GM23338 (cell line): Measurements from ENCODE around the gene ARPP21. TPM values are rescaled to one million over a fixed set of nuclear protein-coding genes. Genes with fewer than 3 reads are reported as not detected.

ENCODE experiments used
- ATAC-seq: fragments of 200-7000 bp; cut with Tn5 transposase; 3 replicates; pipeline ENCODE4 v1.9.1; 2020
- DNase-seq: peaks from one replicate; pipeline ENCODE4 v3.0.0-alpha.2; 2015; ENCODE audit warnings: low spot score
- H2AFZ ChIP-seq: fragments of 200-600 bp; sonication (generic); 2 replicates; pipeline ENCODE4 v1.8.0; 2016; ENCODE audit warnings: antibody characterized with exemption, mild to moderate bottlenecking, moderate library complexity
- H3F3A ChIP-seq: fragments of 200-600 bp; sonication (generic); replicated peaks from 2 replicates; pipeline ENCODE4 v1.8.0; 2017; ENCODE audit warnings: antibody characterized with exemption, mixed run types, low read depth
- H3K27ac ChIP-seq: fragments of 200-600 bp; sonication (generic); 2 replicates; pipeline ENCODE4 v1.6.1; 2016; ENCODE audit warnings: low read depth
- H3K27me3 ChIP-seq: fragments of 200-600 bp; sonication (generic); 2 replicates; pipeline ENCODE4 v1.8.0; 2016; ENCODE audit warnings: mild to moderate bottlenecking, mixed run types, moderate library complexity; ENCODE audit not compliant: insufficient read depth
- H3K36me3 ChIP-seq: fragments of 200-600 bp; sonication (generic); 2 replicates; pipeline ENCODE4 v1.8.0; 2016; ENCODE audit warnings: mild to moderate bottlenecking; ENCODE audit not compliant: insufficient read depth
- H3K4me1 ChIP-seq: fragments of 200-600 bp; sonication (generic); 2 replicates; pipeline ENCODE4 v1.8.0; 2016; ENCODE audit warnings: mild to moderate bottlenecking, moderate library complexity; ENCODE audit not compliant: insufficient read depth
- H3K4me2 ChIP-seq: fragments of 200-600 bp; sonication (generic); 2 replicates; pipeline ENCODE4 v1.7.1; 2017; ENCODE audit warnings: mixed run types
- H3K4me3 ChIP-seq: fragments of 200-600 bp; sonication (generic); 2 replicates; pipeline ENCODE4 v1.6.1; 2016; ENCODE audit warnings: mixed run types
- H3K79me2 ChIP-seq: fragments of 200-600 bp; sonication (generic); replicated peaks from 2 replicates; pipeline ENCODE4 v1.8.0; 2017; ENCODE audit warnings: mild to moderate bottlenecking; ENCODE audit not compliant: insufficient read depth
- H3K9me2 ChIP-seq: fragments of 200-600 bp; sonication (generic); 2 replicates; pipeline ENCODE4 v1.8.0; 2017; ENCODE audit not compliant: insufficient read depth
- H4K20me1 ChIP-seq: fragments of 200-600 bp; sonication (generic); replicated peaks from 2 replicates; pipeline ENCODE4 v1.8.0; 2017; ENCODE audit warnings: mild to moderate bottlenecking; ENCODE audit not compliant: insufficient read depth
- H3K27ac Mint-ChIP-seq: 2 replicates; pipeline ENCODE4 v1.8.0; 2020; ENCODE audit warnings: inconsistent platforms, mild to moderate bottlenecking, moderate library complexity, mixed read lengths
- H3K27me3 Mint-ChIP-seq: 3 replicates; pipeline ENCODE4 v1.8.0; 2022; ENCODE audit warnings: low read depth, mild to moderate bottlenecking, moderate library complexity, mixed read lengths, inconsistent platforms; ENCODE audit not compliant: insufficient read depth, poor library complexity
- H3K36me3 Mint-ChIP-seq: 3 replicates; pipeline ENCODE4 v1.8.0; 2021; ENCODE audit warnings: low read depth, mild to moderate bottlenecking, inconsistent platforms, moderate library complexity, mixed read lengths
- H3K4me1 Mint-ChIP-seq: 3 replicates; pipeline ENCODE4 v1.8.0; 2020; ENCODE audit warnings: mild to moderate bottlenecking, inconsistent platforms, mixed read lengths
- H3K4me3 Mint-ChIP-seq: 3 replicates; pipeline ENCODE4 v1.8.0; 2021; ENCODE audit warnings: moderate library complexity, mild to moderate bottlenecking, inconsistent platforms, mixed read lengths
- H3K9me3 Mint-ChIP-seq: 3 replicates; pipeline ENCODE4 v1.8.0; 2020; ENCODE audit warnings: moderate library complexity, mild to moderate bottlenecking, inconsistent platforms, mixed read lengths
- CREB1 ChIP-seq: fragments of 250-450 bp; sonication (Bioruptor Pico); IDR thresholded peaks from 2 replicates; pipeline ENCODE4 v1.5.0; 2020; ENCODE audit warnings: low read depth, mild to moderate bottlenecking, moderate library complexity
- ETS1 ChIP-seq: IDR thresholded peaks from 2 replicates; pipeline ENCODE4 v1.6.1; 2016; ENCODE audit warnings: antibody characterized with exemption
- EZH2 ChIP-seq: fragments of 200-600 bp; sonication (generic); IDR thresholded peaks from one replicate; pipeline ENCODE4 v1.8.0; 2017; ENCODE audit warnings: antibody characterized with exemption, mild to moderate bottlenecking, low read depth; ENCODE audit not compliant: unreplicated experiment
- NANOG ChIP-seq: IDR thresholded peaks from 2 replicates; pipeline ENCODE4 v1.6.1; 2016; ENCODE audit warnings: antibody characterized with exemption, borderline replicate concordance
- REST ChIP-seq: IDR thresholded peaks from one replicate; pipeline ENCODE4 v1.6.1; 2018; ENCODE audit warnings: antibody characterized with exemption; ENCODE audit not compliant: unreplicated experiment
- STAT1 ChIP-seq: IDR thresholded peaks from one replicate; pipeline ENCODE4 v1.6.1; 2016; ENCODE audit warnings: antibody characterized with exemption; ENCODE audit not compliant: unreplicated experiment
- ZNF114 ChIP-seq: fragments of 250-450 bp; sonication (Bioruptor Pico); IDR thresholded peaks from 2 replicates; pipeline ENCODE4 v1.5.0; 2020; ENCODE audit warnings: mild to moderate bottlenecking, moderate library complexity
- ZNF331 ChIP-seq: fragments of 250-450 bp; sonication (Bioruptor Pico); IDR thresholded peaks from 2 replicates; pipeline ENCODE4 v1.5.0; 2020; ENCODE audit warnings: low read depth, mild to moderate bottlenecking, moderate library complexity
- ZNF462 ChIP-seq: fragments of 250-450 bp; sonication (Bioruptor Pico); IDR thresholded peaks from 2 replicates; pipeline ENCODE4 v1.5.0; 2020; ENCODE audit warnings: mild to moderate bottlenecking, moderate library complexity
- polyA plus RNA-seq: library from polyadenylated mRNA; unstranded; fragments of >200 nt; fragmentation: Nextera tagmentation; extraction: Ambion mirVana; gene quantifications from 2 replicates; pipeline ENCODE4 v1.2.1, GENCODE V29; 2016
- total RNA-seq: library from RNA; depleted of rRNA; stranded (reverse); fragments of >200 nt; shearing (Covaris generic); gene quantifications from 2 replicates; pipeline ENCODE4 v1.2.3, GENCODE V29; 2014

Gene ARPP21
- total and polyA plus RNA-seq, 2 experiments from 2014 or later = not detected

- TF ChIP-seq REST (no peak), ETS1 (no peak)
Observed at GRCh38 chr3:35665390-35666055, 26.2 kb downstream of the ARPP21 start (continued).

- DNase-seq = no peak
- Mint-ChIP-seq H3K4me1 (peaks cover 9% of the 10 kb centered on the region; the same call in 2 of the 3 replicates), H3K9me3 (no peaks in the 10 kb centered on the region), H3K4me3 (no peak overlapping the region), H3K36me3 (no peaks in the 10 kb centered on the region), H3K27ac (no peak overlapping the region), H3K27me3 (no peaks in the 10 kb centered on the region)
- Histone ChIP-seq H3K4me1 (peaks cover 4% of the 10 kb centered on the region; the same call in 1 of the 2 replicates), H3F3A (no peaks in the 10 kb centered on the region), H2AFZ (no peak overlapping the region), H3K4me2 (no peak overlapping the region), H4K20me1 (no peaks in the 10 kb centered on the region), H3K36me3 (no peaks in the 10 kb centered on the region), H3K27ac (no peak overlapping the region), H3K9me2 (no peaks in the 10 kb centered on the region), H3K79me2 (no peaks in the 10 kb centered on the region), H3K4me3 (no peak overlapping the region), H3K27me3 (no peaks in the 10 kb centered on the region)
- no peak for ATAC-seq
- TF ChIP-seq EZH2 (no peak), STAT1 (no peak), CREB1 (no peak), ZNF114 (no peak), REST (no peak), ZNF462 (CRISPR knock-in tag) (no peak), NANOG (no peak), ZNF331 (CRISPR knock-in tag) (no peak)
Observed at GRCh38 chr3:35666888-35667287, 27.6 kb downstream of the ARPP21 start.
